IMR-90 (cell line): ENCODE measurements around the gene PDS5A.

Source experiments
- CTCF ChIP-seq: conservative IDR thresholded peaks from 2 replicates; pipeline ENCODE4 v1.5.1; 2012; ENCODE audit warnings: mild to moderate bottlenecking, low read depth, low read length, improper control_type of control experiment
- MAFK ChIP-seq: IDR thresholded peaks from 2 replicates; pipeline ENCODE4 v1.6.1; 2012; ENCODE audit warnings: low read depth, low read length, improper control_type of control experiment

GRCh38 chr4:39978378-39978775 lies 666 bp upstream of the PDS5A start:
- TF ChIP-seq CTCF (no peak), MAFK (no peak)
